Measurements from ENCODE around the gene CARHSP1. TPM values are rescaled to one million over a fixed set of nuclear protein-coding genes. Genes with fewer than 3 reads are reported as not detected.

CARHSP1 gene
- polyA plus RNA-seq, 1 donor (not counting 4 experiments of a cell fraction or from before 2014, with no cell fraction given), result 61.9 TPM

- TF ChIP-seq EZH2 (IDR thresholded peaks at IDR 0.05; ENCODE audit: low read length), result no peak
- Histone ChIP-seq H3K4me2 (ENCODE audit: control insufficient read depth, extremely low read depth, insufficient read depth, low read depth, low read length) (peak overlapping the region; percentile 11), H4K20me1 (ENCODE audit: control insufficient read depth, extremely low read depth, insufficient read depth, low read length) (peaks cover 3% of the 10 kb centered on the region)
Measured at GRCh38 chr16:8848231-8848938, 20.4 kb downstream of the CARHSP1 start.

GRCh38 chr16:8847623-8848022 is 21.2 kb downstream of the CARHSP1 start:
- no peaks in the 10 kb centered on the region for H3K27me3 ChIP-seq (ENCODE audit: control insufficient read depth, extremely low read depth, insufficient read depth, low read length)
- H3K9ac ChIP-seq (ENCODE audit: control insufficient read depth, extremely low read depth, insufficient read depth, low read length), result no peak overlapping the region
- H3K9me1 ChIP-seq (ENCODE audit: control insufficient read depth, extremely low read depth, insufficient read depth, low read length), result peaks cover 2% of the 10 kb centered on the region
- peaks cover 12% of the 10 kb centered on the region for H3K79me2 ChIP-seq (ENCODE audit: control insufficient read depth, insufficient read depth, low read length)
- no peaks in the 10 kb centered on the region for H3K9me3 ChIP-seq (ENCODE audit: control insufficient read depth, low read depth, low read length)
- H3K4me2 ChIP-seq (ENCODE audit: control insufficient read depth, extremely low read depth, insufficient read depth, low read depth, low read length), result no peak overlapping the region
- no peak overlapping the region for H2AFZ ChIP-seq (ENCODE audit: control insufficient read depth, low read length)
- FAIRE-seq (no peak), DNase-seq (ENCODE audit: low read depth, low spot score) (no peak)
- peaks cover 19 to 39% of the 10 kb centered on the region in 2 experiments for H3K36me3 ChIP-seq (ENCODE audit: control insufficient read depth in 2 of 2, extremely low read depth in 1 of 2, insufficient read depth in 2 of 2, low read length in 2 of 2)
- peaks cover 31% of the 10 kb centered on the region for H3K4me1 ChIP-seq (ENCODE audit: control insufficient read depth, extremely low read depth, insufficient read depth, low read length)
- peaks cover 3% of the 10 kb centered on the region for H4K20me1 ChIP-seq (ENCODE audit: control insufficient read depth, extremely low read depth, insufficient read depth, low read length)
- dilution Hi-C loops (cut with MboI; ENCODE audit: extremely low pct_ligation_motif_present, low sequenced_read_pairs), result no loop called here
- TF ChIP-seq CTCF (optimal IDR thresholded peaks at IDR 0.05 in 1 of 3, IDR thresholded peaks at IDR 0.05 in 1 of 3, conservative IDR thresholded peaks at IDR 0.05 in 1 of 3; ENCODE audit: extremely low read depth in 1 of 3, insufficient read depth in 2 of 3, low read length in 3 of 3) (no peak), EZH2 (IDR thresholded peaks at IDR 0.05; ENCODE audit: low read length) (no peak)
- no peak overlapping the region for H3K27ac ChIP-seq (ENCODE audit: control insufficient read depth, insufficient read depth, low read length)
- H3K4me3 ChIP-seq (ENCODE audit: control insufficient read depth in 2 of 3, extremely low read depth in 1 of 3, insufficient read depth in 2 of 3, low read depth in 1 of 3, low read length in 3 of 3), result no peak overlapping the region

More at GRCh38 chr16:8848231-8848938, 20.4 kb downstream of the CARHSP1 start:
- peak overlapping the region; percentile 78 for H3K27ac ChIP-seq (ENCODE audit: control insufficient read depth, insufficient read depth, low read length)
- H3K79me2 ChIP-seq (ENCODE audit: control insufficient read depth, insufficient read depth, low read length), result peaks cover 12% of the 10 kb centered on the region
- H3K4me3 ChIP-seq (ENCODE audit: control insufficient read depth in 2 of 3, extremely low read depth in 1 of 3, insufficient read depth in 2 of 3, low read depth in 1 of 3, low read length in 3 of 3), result no peak overlapping the region
- H3K9me1 ChIP-seq (ENCODE audit: control insufficient read depth, extremely low read depth, insufficient read depth, low read length), result peaks cover 2% of the 10 kb centered on the region
- H3K9me3 ChIP-seq (ENCODE audit: control insufficient read depth, low read depth, low read length), result no peaks in the 10 kb centered on the region
- dilution Hi-C loops (cut with MboI; ENCODE audit: extremely low pct_ligation_motif_present, low sequenced_read_pairs), result no loop called here
- peaks cover 34% of the 10 kb centered on the region for H3K4me1 ChIP-seq (ENCODE audit: control insufficient read depth, extremely low read depth, insufficient read depth, low read length)
- DNase-seq (ENCODE audit: low read depth, low spot score) (no peak), FAIRE-seq (no peak)
- H3K27me3 ChIP-seq (ENCODE audit: control insufficient read depth, extremely low read depth, insufficient read depth, low read length), result no peaks in the 10 kb centered on the region
- peaks cover 21 to 40% of the 10 kb centered on the region in 2 experiments for H3K36me3 ChIP-seq (ENCODE audit: control insufficient read depth in 2 of 2, extremely low read depth in 1 of 2, insufficient read depth in 2 of 2, low read length in 2 of 2)
- no peak overlapping the region for H3K9ac ChIP-seq (ENCODE audit: control insufficient read depth, extremely low read depth, insufficient read depth, low read length)
- no peak overlapping the region for H2AFZ ChIP-seq (ENCODE audit: control insufficient read depth, low read length)
